Heart left ventricle (tissue), 13 donors: ENCODE results near the gene FIP1L1.

Source experiments
- CTCF ChIP-seq, 12 donors: fragments of 200-600 bp; sonication (generic) in 4 of 12; IDR thresholded peaks; one replicate each; pipeline versions ENCODE4 v1.5.0 to v1.8.0; 2018 to 2022; ENCODE audit warnings: antibody characterized with exemption in 12 of 12, mild to moderate bottlenecking in 5 of 12
- POLR2A ChIP-seq, 2 donors: fragments of 450-650 bp; IDR thresholded peaks; one replicate each; pipeline ENCODE4 v1.6.1; 2017; ENCODE audit warnings: antibody characterized with exemption in 2 of 2, mild to moderate bottlenecking in 2 of 2, moderate library complexity in 2 of 2
- donor health status: ischemic (EF 13 %, LVEDD 7.1; RV severe dilation, severe dysfunction).
- donor health status: DM: no; HTN: yes; CAD: no.
- donor health status: DM: no; HTN: no; CAD: no.
- donor health status: ischemic (EF 25% LVEDD 6.9; RV normal size, moderate dysfunction).
- donor health status: ischemic (EF 25% LVEDD 5.7; RV mildly dilated, moderate dysfunction).
- donor health status: ischemic (EF 35%, LVEDD 5.7; RV mildly dilated, moderate dysfunction).
- donor health status: nonischemic (EF 11% LVEDD 7.7; RV severe dilation, severe dysfunction).
- donor health status: DM: yes; HTN: yes; CAD: no.
- donor health status: PGD.
- donor health status: ischemic (EF 29% LVEDD 5.4; RV normal size, mild dysfunction).
- donor health status: nonischemic (EF 23%, LVEDD 6.1; RV moderate dilation, normal function).

DNA sequence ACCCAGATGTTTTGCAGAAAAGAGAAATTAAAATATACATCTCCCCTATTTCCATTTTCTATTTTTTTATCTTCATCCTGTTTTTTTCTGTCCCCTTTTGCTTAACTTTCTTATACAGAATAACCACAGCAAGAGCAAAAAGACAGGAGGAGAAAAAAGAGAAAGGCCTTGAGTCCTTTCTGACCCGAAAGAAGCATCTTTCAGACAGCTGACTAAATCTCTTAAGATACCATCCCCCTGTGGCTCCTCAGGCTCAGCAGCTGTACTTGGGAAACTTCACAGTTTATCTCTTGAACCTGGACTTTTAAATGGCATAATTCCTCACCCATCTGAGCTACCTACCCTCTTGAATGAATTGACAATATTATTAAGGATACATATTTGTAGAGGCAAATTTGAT, 100.2 kb downstream of the FIP1L1 start:
- TF ChIP-seq CTCF (IDR thresholded peaks at IDR 0.05) (no peak), POLR2A (IDR thresholded peaks at IDR 0.05) (no peak)
